ENCODE data around the gene MTHFR. TPM values are rescaled to one million over a fixed set of nuclear protein-coding genes. Genes with fewer than 3 reads are reported as not detected.
A peak's percentile ranks its signal among the peaks of the same experiment; 100 is the strongest.

The MTHFR gene
- 11.0 TPM for polyA plus RNA-seq (2012; ENCODE audit: insufficient read depth, insufficient read length)

- H3K4me3 ChIP-seq (ENCODE audit: low read length): peak within 1 kb of the TSS; percentile 92
- peak; percentile 97 for DNase-seq (ENCODE audit: low read depth, low spot score)
These were observed at the start of gene MTHFR, which contains the start of gene CLCN6 for GRCh38 chr1:11805422-11806306. MTHFR (minus strand) TSS chr1:11805964; CDS start chr1:11803116, 2,848 bp downstream. CLCN6 (plus strand) TSS chr1:11806191; CDS start chr1:11806263, 72 bp downstream.

GRCh38 chr1:11855430-11855829 is 49.7 kb upstream of the MTHFR start:
- DNase-seq (ENCODE audit: low read depth, low spot score): no peak
- H3K4me3 ChIP-seq (ENCODE audit: low read length): no peak overlapping the region

GRCh38 chr1:11854519-11854918 is 48.8 kb upstream of the MTHFR start:
- H3K4me3 ChIP-seq (ENCODE audit: low read length): no peak overlapping the region
- no peak for DNase-seq (ENCODE audit: low read depth, low spot score)

- peak; percentile 87 for DNase-seq (ENCODE audit: low read depth, low spot score)
- peak overlapping the region; percentile 3; the same call in 1 of the 2 replicates for H3K4me3 ChIP-seq (ENCODE audit: low read length)
These were observed 45.4 kb upstream of the MTHFR start for GRCh38 chr1:11851180-11851579.

- no peak overlapping the region for H3K4me3 ChIP-seq (ENCODE audit: low read length)
- no peak for DNase-seq (ENCODE audit: low read depth, low spot score)
These were observed 44.4 kb upstream of the MTHFR start for GRCh38 chr1:11850156-11850555.

- DNase-seq (ENCODE audit: low read depth, low spot score): no peak
- no peak overlapping the region for H3K4me3 ChIP-seq (ENCODE audit: low read length)
These were observed 42.6 kb upstream of the MTHFR start for GRCh38 chr1:11848373-11848700.

- H3K4me3 ChIP-seq (ENCODE audit: low read length): no peak within 1 kb of the TSS
- DNase-seq (ENCODE audit: low read depth, low spot score): no peak
These were observed 42.1 kb upstream of the MTHFR start, which contains the start of gene NPPA for GRCh38 chr1:11847667-11848372. NPPA (minus strand) TSS chr1:11847783; CDS start chr1:11847684, 99 bp downstream.

GRCh38 chr1:11845641-11846335 is 40.0 kb upstream of the MTHFR start:
- H3K4me3 ChIP-seq (ENCODE audit: low read length): no peak overlapping the region
- peak; percentile 49 for DNase-seq (ENCODE audit: low read depth, low spot score)

- peak; percentile 45 for DNase-seq (ENCODE audit: low read depth, low spot score)
- no peak overlapping the region for H3K4me3 ChIP-seq (ENCODE audit: low read length)
These were observed 36.6 kb upstream of the MTHFR start for GRCh38 chr1:11842154-11843041.

GRCh38 chr1:11841245-11842153 is 35.7 kb upstream of the MTHFR start:
- no peak overlapping the region for H3K4me3 ChIP-seq (ENCODE audit: low read length)
- no peak for DNase-seq (ENCODE audit: low read depth, low spot score)

- no peak for DNase-seq (ENCODE audit: low read depth, low spot score)
- no peak overlapping the region for H3K4me3 ChIP-seq (ENCODE audit: low read length)
These were observed 34.3 kb upstream of the MTHFR start for GRCh38 chr1:11839727-11840705.

- peak; percentile 48 for DNase-seq (ENCODE audit: low read depth, low spot score)
- no peak overlapping the region for H3K4me3 ChIP-seq (ENCODE audit: low read length)
These were observed 32.8 kb upstream of the MTHFR start for GRCh38 chr1:11838349-11839272.

- DNase-seq (ENCODE audit: low read depth, low spot score): no peak
- H3K4me3 ChIP-seq (ENCODE audit: low read length): no peak overlapping the region
These were observed 32.1 kb upstream of the MTHFR start for GRCh38 chr1:11837767-11838348.

GRCh38 chr1:11836955-11837766 is 31.4 kb upstream of the MTHFR start:
- H3K4me3 ChIP-seq (ENCODE audit: low read length): no peak overlapping the region
- no peak for DNase-seq (ENCODE audit: low read depth, low spot score)

Measured in Jurkat, Clone E6-1 (cell line).